LNCaP clone FGC (cell line): ENCODE results near the gene C2CD4D.

Source experiments
- DNase-seq: peaks from one replicate; pipeline ENCODE4 v3.0.0-alpha.2; 2011; ENCODE audit warnings: low read depth
- H3K4me3 ChIP-seq: 2 replicates; pipeline ENCODE4 v1.5.1; 2011; ENCODE audit warnings: mild to moderate bottlenecking, low read depth, low read length, control low read depth
- TF ChIP-seq, protein P1 (sequence below): IDR thresholded peaks from 2 replicates; pipeline ENCODE4 v1.5.1; 2012; ENCODE audit warnings: mild to moderate bottlenecking; ENCODE audit not compliant: control insufficient read depth, insufficient read depth; ENCODE audit errors: extremely low read depth

Gene C2CD4D

DNA sequence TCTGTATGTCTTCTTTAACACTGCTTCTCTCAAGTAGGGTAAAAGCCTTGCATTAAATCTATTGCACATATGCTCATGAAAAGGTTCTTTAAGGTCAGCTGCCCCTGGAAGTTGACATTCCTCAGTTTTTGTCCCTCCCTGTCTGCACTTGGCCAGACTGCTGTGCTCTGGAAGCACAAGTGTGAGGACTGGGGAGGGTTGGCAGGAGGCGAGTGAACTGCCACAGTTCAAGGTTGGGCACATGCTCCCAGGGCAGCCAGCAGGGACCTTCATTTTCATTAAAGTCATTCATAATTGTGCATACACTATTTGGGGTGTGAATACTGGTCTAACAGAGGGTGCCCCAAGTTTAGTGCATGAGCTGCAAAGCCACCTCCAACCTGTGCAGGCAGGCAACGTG lies 24.8 kb upstream of the C2CD4D start:
- TF ChIP-seq, protein P1, sequence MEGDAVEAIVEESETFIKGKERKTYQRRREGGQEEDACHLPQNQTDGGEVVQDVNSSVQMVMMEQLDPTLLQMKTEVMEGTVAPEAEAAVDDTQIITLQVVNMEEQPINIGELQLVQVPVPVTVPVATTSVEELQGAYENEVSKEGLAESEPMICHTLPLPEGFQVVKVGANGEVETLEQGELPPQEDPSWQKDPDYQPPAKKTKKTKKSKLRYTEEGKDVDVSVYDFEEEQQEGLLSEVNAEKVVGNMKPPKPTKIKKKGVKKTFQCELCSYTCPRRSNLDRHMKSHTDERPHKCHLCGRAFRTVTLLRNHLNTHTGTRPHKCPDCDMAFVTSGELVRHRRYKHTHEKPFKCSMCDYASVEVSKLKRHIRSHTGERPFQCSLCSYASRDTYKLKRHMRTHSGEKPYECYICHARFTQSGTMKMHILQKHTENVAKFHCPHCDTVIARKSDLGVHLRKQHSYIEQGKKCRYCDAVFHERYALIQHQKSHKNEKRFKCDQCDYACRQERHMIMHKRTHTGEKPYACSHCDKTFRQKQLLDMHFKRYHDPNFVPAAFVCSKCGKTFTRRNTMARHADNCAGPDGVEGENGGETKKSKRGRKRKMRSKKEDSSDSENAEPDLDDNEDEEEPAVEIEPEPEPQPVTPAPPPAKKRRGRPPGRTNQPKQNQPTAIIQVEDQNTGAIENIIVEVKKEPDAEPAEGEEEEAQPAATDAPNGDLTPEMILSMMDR = no peak
- no peak for DNase-seq
- H3K4me3 ChIP-seq = no peak overlapping the region

GRCh38 chr1:151862604-151863003 lies 23.0 kb upstream of the C2CD4D start:
- no peak overlapping the region for H3K4me3 ChIP-seq
- TF ChIP-seq, protein P1 = no peak
- no peak for DNase-seq

GRCh38 chr1:151860504-151861187 lies 21.0 kb upstream of the C2CD4D start:
- TF ChIP-seq, protein P1 = no peak

GRCh38 chr1:151859891-151860293 lies 20.3 kb upstream of the C2CD4D start:
- no peak for DNase-seq
- TF ChIP-seq, protein P1 = no peak
- no peak overlapping the region for H3K4me3 ChIP-seq

More at GRCh38 chr1:151860504-151861187, 21.0 kb upstream of the C2CD4D start:
- DNase-seq = no peak
- no peak overlapping the region for H3K4me3 ChIP-seq

DNA sequence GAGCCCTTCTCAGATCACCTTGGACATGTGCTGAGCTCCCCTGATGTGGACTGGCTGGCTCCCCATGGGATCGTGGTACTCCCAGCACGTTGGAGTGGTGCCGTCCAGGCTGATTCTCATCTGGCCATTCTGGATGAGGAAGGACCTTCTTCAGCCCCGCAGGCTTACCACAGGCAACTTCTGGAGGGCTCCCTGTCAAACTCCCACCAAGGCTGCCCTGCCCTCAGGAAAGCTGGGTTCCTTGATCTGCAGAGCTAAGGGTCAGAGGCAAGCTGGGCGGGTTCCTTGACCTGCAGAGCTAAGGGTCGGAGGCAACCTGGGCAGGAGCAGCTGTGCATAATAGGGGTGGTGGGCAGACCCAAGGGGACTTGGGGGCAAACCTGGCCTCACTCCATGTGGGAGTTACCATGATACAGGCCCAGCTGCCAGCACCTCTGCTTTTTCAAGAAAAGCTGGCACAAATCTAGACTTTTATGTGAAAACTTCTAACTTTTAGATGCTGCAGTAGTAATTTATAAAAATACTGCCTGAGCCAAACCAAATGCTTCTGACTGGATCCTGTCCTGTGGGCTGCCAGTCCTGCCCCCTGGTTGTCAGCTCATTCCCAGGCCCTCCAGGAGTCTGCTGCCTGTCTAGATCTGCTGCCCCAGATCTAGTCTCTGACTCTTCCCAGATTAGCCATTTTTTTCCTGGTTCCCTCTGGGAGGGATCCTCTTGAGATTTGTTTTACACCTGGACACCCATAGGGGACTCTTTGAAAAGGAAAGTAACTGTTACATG lies 19.5 kb upstream of the C2CD4D start:
- H3K4me3 ChIP-seq = no peak overlapping the region
- DNase-seq = no peak
- TF ChIP-seq, protein P1 = no peak

- TF ChIP-seq, protein P1 = no peak
- no peak for DNase-seq
- H3K4me3 ChIP-seq = no peak overlapping the region
Observed at GRCh38 chr1:151858030-151858746, 18.6 kb upstream of the C2CD4D start.
